NCI-H128 (cell line): ENCODE measurements around the gene KCNT2.
"Not testable (repeated sequence)": the region's sequence is repeated elsewhere in the genome, so short reads cannot be mapped to it uniquely, and the experiment has no call there.

Source experiments
- DNase-seq: peaks from one replicate; lab custom pipeline; 2025; ENCODE audit not compliant: unreplicated experiment; lab: John Stamatoyannopoulos, UW

The KCNT2 gene

DNA sequence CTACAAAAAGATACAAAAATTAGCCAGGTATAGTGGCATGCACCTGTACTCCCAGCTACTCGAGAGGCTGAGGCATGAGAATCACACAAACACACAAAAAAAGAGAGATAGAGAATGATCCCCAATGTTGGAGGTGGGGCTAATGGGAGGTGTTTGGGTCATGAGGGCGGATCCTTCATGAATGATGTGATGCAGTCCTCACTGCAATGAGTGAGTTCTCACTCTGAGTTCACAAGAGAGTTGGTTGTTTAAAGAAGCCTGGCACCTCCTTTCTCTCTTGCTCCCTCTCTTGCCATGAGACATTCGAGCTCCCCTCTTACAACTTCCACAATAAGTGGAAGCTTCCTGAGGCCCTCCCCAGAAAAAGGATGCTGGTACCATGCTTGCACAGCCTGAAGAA, 17.3 kb downstream of the KCNT2 start:
- DNase-seq: no peak

GRCh38 chr1:196590012-196590708, 18.1 kb downstream of the KCNT2 start:
- no peak for DNase-seq

DNA sequence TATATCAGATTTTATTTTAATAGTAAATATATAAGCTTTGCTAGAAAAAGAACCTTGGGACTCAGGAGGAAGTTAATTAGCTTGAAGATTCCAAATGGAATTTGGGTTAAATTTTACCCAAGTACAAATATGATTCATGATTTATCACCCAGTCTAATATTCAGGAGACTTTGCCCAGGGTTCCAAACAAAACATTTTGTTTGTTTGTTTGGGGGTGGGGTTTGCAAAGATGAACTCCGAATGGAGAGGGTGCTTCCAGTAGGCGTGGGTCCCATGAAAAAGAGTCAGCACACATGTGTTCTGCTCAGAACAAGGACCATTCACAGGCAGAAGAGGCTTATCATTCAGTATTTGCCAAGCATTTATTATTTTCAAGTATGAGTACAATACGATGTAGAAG, 23.5 kb downstream of the KCNT2 start:
- no peak for DNase-seq

GRCh38 chr1:196577386-196577785, 30.9 kb downstream of the KCNT2 start:
- no peak for DNase-seq

DNA sequence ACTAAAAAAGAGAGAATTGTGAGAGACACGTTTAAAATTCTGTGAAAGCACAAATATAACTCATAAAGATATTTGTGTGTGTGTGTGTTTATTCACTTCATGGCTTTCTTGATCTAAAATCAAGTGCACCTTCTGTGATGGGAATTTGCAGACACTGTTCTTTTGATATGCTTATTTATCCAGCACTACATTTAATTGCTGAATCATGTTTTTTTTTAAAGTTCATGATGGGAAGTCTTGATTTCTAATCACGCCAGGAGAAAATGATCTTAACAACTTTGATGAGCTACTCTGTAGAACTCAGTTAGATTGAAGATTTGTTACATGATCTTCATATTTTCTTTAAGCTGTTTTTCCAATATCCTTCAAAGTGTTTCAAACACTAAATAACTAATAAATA, 35.0 kb downstream of the KCNT2 start:
- no peak for DNase-seq

- no peak for DNase-seq
These were observed 41.0 kb downstream of the KCNT2 start for GRCh38 chr1:196567238-196567637.

GRCh38 chr1:196563768-196564167, 44.5 kb downstream of the KCNT2 start:
- no peak for DNase-seq

DNA sequence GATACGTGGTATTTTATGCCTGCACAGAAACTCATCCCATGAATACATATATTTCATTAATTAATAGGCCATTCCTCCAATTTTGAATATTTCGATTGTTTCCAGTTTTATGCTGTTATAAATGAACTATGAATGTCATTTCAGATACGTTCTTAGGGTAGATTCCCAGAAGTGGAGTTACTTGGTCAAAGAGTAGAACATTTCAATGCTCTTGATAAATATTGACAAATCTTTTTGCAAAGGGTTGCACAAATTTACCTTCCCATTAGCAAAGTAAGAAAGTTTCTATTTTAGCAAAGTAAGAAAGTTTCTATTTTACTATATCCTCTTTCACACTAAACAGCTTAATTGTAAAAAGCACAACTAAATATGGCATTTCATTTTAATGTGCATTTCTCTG, 48.9 kb downstream of the KCNT2 start:
- no peak for DNase-seq

GRCh38 chr1:196558411-196558810, 49.8 kb downstream of the KCNT2 start:
- DNase-seq: no peak

- no peak for DNase-seq
These were observed 50.4 kb downstream of the KCNT2 start for GRCh38 chr1:196557797-196558196.

- DNase-seq: no peak
These were observed 57.5 kb downstream of the KCNT2 start for GRCh38 chr1:196550731-196551130.

DNA sequence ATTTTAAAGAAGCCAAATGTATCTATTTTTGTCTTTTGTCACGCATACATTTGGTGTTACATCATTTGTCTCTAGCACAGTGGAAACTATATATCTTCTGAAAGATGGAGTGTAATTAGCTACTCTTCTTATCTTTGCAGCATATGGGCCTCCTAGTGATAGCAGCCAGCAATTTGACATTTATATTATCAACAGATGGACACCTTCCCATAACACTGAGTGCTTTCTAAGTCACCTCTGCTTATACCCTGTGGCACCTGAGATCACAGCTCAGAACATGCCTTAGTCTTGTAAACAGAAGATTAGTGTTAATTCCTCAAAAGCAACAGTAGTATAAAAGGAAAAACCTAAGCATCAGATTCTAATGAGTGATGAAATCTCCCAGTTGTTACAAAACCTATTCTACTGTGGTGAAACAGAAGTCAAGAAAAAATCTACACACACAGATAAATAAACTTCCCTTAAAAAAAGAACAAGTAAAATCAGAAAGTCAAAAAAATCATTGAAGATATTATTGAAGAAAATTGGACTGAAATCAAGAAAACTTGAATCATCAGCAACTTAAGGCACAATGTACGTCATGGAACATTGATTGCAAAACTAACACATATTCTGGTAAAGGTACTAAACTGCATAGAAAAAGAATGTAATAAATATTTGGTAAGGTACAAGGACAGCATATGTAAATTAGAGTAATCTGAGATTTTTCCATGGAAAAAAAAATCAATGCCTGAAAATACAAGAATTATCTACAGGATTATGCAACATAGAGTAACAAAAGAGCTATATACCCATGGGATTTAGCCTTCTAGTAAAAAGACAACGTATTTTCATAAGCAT, 61.7 kb downstream of the KCNT2 start:
- no peak for DNase-seq

GRCh38 chr1:196545222-196545621, 63.0 kb downstream of the KCNT2 start:
- DNase-seq: no peak

GRCh38 chr1:196544617-196545016, 63.6 kb downstream of the KCNT2 start:
- DNase-seq: no peak

GRCh38 chr1:196543833-196544232, 64.4 kb downstream of the KCNT2 start:
- DNase-seq: no peak

GRCh38 chr1:196538473-196538872, 69.8 kb downstream of the KCNT2 start:
- no peak for DNase-seq

- DNase-seq: no peak
These were observed 72.5 kb downstream of the KCNT2 start for GRCh38 chr1:196535727-196536126.

GRCh38 chr1:196531737-196532524, 76.3 kb downstream of the KCNT2 start:
- DNase-seq: no peak

DNA sequence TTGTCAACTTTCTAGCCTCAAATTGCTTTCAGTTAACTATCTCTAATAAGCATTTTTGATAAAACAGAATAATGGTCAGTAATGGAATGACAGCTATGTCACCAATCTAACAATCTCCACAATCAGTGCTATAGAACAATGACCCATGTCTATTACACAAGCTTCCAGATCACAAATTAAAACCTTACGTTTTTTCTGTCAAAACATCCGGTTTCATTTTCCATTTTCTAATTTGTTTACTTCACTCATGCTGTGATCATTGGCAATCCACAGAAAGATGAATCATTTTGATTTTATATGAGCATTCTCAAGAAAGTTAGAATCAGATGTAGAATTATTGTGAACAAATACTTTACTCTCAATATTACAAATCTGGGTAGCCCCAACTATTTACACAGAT, 80.3 kb downstream of the KCNT2 start:
- DNase-seq: no peak

- DNase-seq: not testable (repeated sequence)
These were observed 85.5 kb downstream of the KCNT2 start for GRCh38 chr1:196522574-196523345.

DNA sequence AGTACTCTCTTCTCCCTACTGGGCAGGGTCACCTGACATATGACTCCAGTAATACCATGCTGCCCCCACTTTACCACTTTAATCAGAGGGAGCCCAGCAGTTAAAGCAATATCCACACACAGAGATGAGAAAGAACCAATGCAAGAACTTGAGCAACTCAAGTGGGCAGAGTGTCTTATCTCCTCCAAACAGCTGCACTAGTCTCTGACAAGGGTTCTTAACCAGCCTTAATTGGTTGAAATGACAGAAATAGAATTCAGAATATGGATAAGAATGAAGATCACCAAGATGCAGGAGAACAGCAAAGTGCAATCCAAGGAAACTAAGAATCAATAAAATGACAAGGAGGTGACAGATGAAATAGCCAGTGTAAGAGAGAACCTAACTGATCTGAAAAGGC, 91.0 kb downstream of the KCNT2 start:
- no peak for DNase-seq
